ENCODE results near the gene SMC1B. TPM values are rescaled to one million over a fixed set of nuclear protein-coding genes. Genes with fewer than 3 reads are reported as not detected.

Gene SMC1B
- polyA plus RNA-seq, 1 donor = 0.11 TPM

DNA sequence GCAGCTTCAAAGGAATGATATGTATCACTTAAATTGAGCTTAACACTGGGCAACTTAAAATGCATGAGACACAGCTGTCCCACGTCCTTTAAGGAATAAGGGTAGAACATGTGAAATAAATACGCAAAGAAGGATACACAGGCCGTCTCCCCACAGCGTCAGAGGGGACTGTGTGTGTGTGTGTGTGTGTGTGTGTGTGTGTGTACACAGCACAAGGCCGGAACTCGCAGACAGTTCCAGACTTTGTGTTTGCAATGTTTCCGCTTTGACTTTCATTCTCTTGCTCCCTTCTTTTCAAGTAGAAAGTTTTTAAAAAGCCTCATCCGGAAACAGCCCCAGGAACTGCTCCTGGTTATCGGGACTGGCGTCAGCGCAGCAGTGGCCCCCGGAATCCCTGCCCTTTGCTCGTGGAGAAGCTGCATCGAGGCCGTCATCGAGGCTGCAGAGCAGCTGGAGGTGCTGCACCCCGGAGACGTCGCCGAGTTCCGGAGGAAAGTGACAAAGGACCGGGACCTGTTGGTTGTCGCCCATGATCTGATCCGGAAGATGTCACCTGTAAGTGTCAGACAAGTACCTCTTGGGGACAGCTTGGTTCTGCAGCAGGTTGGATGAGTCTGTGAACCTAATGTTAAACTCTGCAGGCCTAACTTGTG, 90.4 kb downstream of the SMC1B start:
- DNase-seq (ENCODE audit: low read depth) = no peak

DNA sequence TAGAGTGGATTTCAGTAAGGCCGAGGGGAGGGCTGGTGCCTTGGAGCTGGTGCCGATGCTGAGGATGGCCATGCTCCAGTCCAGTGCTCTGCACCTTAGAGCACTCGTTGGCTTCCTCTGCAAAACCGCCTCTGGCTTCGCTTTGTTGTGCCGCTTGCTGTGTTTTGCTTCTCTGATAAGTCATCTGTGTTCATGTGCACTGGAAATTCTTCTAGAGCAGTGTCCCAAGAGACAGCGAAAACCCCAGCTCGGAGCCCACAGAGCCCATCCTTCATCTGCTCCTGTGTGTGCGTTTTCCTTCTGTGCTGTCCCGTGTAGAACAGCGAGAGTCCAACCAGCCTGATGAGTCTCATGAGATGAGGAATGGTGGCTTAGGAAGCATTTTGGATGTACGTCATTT, 91.6 kb downstream of the SMC1B start:
- no peak for DNase-seq (ENCODE audit: low read depth)

DNA sequence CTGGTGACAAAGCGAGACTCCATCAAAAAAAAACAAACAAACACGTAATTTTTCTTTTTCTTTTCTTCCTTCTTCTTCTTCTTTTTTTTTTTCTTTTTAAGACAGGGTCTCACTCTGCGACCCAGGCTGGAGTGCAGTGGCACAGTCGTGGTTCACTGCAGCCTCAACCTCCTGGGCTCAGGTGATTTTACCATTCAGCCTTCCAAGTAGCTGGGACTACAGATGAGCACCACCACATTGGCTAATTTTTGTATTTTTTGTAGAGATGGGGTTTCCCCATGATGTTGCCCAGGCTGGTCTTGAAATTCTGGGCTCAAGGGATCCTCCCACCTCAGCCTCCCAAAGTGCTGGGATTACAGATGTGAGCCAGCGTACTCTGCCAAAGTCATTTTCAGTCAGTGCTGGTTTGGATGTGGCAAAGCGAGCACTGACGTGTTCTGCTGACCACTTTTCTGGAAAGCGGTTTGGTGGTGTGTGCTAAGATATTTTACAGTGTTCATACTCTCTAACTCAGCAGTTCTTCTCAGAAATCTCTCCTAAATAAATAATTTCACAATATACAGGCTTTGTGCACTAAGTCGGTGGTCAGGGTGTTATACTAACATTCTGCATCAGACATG, 92.9 kb downstream of the SMC1B start:
- DNase-seq (ENCODE audit: low read depth) = no peak

DNA sequence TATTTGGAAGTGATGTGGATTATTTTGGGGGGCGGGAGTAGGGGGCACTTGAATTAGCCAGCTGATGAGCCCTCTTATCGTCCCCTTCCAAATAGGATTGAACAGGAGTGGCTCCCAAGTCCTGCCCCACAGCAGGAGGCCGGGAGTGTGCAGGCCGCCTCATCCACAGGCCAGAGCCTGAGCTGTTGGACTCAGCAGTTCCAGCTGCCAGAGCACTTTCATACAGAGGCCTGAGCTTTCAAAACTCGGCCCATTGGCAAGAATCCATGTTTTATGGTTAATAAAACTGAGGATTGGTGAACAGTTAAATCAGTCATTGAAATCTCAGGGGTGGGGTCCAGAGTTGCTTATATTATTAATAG, 94.1 kb downstream of the SMC1B start:
- DNase-seq (ENCODE audit: low read depth) = no peak

DNA sequence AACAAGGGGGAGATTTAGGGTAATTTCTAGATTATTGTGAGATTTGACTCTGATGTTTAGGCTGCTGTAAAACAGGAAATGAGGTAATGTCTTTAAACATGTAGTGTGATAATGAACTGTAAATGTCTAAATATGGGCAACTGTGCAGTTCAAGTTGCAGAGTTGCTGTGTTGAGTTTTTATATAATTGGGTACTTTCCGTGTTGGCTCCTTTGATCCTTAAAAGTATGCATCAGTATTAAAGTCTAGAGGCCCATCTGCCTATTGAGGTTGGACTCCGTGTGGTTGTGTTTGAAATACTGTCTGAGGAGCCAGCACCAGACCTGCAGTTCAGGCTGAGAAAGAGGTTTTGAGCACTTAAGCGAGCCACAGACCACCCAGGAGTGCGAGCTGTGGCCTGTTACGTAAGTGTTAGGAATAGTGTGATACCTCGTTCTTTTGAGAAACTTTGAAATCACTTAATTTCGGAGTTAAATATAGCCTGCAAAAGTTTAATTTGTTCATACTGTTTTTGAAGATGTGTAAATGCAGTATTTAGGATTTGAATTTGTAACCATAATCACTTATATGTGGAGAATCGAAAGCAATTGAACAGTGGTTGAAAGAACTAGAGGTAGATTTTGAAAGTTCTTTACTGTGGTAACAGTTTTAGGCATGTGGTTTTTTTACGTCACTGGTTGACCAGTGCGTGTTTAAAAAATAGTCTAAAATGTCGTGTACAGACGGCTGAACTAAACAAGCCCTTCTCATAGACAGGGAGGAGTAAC, 94.7 kb downstream of the SMC1B start:
- DNase-seq (ENCODE audit: low read depth) = no peak

DNA sequence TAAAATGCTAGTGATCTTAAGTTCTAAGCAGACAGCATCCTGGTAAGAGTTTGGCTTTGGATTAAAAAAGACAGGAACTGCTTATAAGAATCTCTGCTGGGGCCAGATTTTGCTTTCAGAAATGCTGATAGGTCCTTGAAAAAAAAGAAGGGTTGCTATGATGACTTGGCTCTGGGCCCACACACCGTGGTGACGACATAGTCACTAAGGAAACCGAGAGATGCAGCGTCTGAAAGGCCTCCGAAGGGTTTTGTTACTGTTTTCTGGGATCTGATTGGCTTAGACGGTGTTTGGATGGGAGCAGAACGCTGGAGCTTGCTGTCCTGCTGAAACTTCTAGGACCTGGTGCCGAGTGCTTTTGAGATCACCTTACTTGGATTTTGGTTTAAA, 95.2 kb downstream of the SMC1B start:
- DNase-seq (ENCODE audit: low read depth) = peak; percentile 58

DNA sequence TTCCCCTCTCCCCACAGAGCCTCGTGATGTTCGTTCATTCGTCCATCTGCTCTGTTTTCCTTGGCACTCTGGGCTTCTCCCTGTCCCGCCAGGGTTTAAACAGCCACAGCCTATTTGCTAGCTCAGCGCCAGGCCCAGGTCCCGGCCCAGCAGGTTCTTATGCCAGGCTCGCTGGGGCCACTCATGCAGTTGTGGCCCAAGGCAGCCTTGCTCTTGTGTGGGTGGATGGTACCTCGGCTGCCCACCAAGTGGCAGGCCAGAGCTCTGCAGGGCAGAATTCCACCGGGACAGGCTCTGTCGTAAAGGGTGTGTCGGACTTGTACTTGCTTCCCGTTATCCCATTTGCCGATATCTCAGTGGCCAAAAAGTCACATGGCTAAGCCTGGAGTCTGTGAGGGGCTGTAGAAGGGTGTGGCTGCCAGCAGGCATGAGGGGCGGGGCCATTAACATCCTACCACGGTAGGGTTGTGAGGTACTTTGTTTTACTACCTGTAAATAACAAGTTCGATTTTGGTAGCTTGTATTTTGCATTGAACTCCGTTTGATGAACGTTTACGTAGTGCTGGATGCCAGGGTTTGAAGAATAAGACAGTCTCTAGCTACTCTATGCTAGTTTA, 95.7 kb downstream of the SMC1B start:
- no peak for DNase-seq (ENCODE audit: low read depth)

DNA sequence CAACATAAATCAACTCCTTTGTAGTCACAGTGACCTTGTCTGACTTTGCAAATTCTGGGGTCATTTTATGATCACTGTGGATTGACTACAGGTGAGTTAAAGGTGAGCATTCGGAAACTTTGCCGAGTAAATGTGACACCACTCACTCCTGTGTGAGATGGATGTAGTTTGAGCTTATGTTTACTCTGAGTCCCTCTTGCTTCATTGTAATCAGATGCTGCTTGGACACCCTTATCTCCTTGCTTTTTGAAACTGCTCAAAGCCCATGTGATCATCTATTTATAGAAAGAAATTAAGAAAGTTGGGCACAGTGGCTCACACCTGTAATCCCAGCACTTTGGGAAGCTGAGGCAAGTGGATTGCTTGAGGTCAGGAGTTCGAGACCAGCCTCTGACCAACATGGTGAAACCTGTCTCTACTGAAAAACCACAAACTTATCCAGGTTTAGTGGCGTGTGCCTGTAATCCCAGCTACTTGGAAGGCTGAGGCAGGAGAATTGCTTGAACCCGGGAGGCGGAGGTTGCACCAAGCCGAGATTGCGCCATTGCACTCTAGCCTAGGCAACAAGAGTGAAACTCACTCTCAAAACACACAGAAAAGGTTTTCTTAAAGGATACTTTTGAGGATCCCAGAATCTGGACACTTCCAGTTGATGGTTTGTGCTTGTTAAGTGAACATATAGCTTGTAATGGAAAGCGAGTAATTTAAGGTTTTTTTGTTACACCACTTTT, 96.4 kb downstream of the SMC1B start:
- no peak for DNase-seq (ENCODE audit: low read depth)

DNA sequence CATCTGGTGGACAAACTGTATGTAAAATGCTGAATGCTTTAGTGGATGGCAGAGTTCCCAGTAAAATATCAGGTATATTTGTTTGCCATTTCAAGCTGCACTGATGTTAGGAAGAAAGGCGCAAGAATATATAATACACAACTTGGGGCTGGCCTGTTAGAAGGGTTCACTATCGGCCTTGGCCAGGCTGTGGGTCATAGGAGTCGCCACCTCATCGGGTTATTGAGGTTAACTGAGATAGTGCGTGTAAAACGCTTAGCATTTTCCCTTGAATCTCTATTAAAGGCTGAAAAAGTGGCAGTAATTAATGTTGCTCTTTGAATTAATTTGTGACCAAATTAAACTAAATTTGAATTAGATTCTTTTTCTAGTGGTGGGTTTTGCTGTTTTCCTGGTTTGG, 98.6 kb downstream of the SMC1B start:
- DNase-seq (ENCODE audit: low read depth) = no peak

DNA sequence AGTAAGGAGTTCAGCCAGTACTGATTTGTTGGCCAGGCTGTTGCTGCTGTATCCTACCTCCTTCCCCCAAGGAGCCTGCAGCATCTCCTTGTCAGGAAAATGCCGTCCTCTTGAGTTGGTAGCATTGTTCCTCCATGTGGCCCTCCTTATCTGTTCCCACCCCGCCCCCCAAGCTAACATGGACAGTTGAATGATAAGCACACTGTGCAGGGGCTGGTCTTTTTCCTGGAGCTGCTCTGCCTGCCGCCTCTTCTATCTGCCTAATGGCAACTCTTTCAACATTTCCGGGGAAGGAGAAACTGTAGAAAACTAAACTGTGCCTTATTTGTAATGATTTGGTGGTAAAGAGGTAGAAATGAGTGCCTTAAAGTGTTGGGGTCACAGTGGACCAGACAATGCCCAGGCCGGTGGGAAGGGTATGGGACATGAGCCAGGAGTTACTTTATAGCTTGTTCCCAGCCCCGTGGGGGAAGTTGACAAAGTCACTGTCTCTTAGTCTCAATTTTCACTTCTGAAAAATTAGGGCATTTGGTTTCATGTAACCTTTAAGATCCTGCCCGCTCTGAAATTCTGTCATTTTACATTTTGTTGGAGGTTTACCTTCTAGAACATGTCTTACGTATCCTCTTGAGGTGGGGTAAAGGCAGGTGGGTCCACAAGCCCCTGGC, 99.2 kb downstream of the SMC1B start:
- DNase-seq (ENCODE audit: low read depth) = no peak

DNA sequence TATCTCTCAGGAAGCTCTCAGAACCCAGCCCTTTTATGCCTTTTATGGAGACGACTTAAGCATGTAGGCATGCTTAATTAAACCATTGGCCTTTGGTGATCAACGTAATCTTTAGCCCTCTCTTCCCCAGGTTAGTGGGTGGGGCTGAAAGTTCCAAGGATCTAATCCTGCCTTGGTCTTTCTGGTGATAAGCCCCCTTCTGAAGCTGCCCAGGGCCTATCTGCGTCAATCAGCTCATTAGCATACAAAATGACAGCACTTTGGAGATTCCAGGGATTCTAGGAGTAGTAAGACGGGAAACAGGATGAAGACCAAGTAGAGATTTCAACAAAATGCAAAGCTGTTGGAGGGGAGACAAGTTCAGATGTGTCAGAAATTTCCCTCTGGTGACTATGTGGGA, 100.5 kb downstream of the SMC1B start:
- DNase-seq (ENCODE audit: low read depth) = no peak

DNA sequence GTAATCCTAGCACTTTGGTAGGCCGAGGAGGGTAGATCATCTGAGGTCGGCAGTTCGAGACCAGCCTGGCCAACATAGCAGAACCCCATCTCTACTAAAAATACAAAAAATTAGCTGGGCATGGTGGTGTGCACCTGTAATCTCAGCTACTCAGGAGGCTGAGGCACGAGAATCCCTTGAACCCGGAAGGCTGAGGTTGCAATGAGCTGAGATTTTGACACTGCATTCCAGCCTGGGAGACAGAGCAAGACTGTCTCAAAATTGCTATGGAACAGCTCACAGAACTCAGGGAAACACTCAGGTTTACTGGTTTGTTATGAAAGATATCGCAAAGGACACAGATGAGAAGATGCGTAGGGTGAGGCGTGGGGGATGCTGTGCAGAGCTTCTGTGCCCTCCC, 101.0 kb downstream of the SMC1B start:
- DNase-seq (ENCODE audit: low read depth) = no peak

DNA sequence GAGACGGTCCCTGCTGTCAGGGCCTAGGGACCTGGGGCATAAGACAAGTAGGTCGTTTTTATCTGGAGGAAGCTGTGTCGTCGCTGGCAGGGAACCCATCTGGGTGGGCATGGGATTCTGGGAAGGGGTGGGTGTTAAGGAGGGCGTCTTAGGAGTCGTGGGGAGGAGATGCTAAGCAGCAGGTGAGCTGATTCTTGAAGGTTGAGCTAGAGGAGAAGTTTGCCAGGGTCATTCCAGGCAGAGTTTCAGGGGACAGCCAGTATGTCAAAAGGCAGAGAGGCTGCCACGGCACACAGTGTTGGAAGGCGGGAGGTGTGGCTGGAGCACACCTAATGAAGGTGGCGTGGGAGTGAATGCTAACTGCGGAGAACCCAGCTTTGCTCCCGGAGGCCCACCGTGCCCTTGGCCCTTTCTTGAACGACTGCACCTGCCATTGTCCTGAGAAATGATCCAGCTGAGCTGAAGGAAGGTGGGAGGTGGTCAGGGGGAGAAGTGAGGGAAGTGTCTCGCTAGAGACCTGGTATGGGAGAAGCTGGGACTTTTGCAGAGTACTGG, 102.3 kb downstream of the SMC1B start:
- DNase-seq (ENCODE audit: low read depth) = no peak

DNA sequence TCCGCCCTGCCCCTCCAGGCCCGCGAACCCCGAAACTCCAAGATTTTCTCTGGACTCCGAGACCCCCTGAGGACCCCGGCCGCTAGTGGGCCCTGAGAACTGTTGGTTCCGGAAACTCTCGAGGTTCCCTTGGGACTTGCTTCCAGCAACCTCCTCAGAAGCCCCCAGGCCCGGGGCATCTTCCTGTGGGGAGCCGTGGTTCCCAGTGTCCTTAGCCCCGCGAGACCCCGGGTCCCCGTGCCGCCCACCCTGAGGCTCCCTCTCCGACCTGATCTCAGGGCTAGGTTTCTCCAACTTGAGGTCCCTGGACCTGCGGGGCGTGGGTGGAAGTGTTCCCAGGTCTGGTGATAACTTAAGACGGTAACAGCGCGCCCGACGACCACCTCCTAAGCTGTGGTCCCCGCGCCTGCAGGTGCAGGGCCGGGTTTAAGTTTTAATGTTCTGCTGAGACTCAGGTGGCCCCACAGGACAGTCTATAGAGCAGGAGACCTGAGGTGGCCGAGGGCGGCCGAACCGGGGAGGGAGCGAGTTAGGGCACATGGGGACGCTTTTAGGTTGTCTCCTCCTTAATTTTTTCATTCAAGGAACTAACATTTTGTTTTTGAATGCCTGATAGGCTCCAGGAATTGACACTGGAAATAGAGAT, 102.9 kb downstream of the SMC1B start:
- DNase-seq (ENCODE audit: low read depth) = no peak

DNA sequence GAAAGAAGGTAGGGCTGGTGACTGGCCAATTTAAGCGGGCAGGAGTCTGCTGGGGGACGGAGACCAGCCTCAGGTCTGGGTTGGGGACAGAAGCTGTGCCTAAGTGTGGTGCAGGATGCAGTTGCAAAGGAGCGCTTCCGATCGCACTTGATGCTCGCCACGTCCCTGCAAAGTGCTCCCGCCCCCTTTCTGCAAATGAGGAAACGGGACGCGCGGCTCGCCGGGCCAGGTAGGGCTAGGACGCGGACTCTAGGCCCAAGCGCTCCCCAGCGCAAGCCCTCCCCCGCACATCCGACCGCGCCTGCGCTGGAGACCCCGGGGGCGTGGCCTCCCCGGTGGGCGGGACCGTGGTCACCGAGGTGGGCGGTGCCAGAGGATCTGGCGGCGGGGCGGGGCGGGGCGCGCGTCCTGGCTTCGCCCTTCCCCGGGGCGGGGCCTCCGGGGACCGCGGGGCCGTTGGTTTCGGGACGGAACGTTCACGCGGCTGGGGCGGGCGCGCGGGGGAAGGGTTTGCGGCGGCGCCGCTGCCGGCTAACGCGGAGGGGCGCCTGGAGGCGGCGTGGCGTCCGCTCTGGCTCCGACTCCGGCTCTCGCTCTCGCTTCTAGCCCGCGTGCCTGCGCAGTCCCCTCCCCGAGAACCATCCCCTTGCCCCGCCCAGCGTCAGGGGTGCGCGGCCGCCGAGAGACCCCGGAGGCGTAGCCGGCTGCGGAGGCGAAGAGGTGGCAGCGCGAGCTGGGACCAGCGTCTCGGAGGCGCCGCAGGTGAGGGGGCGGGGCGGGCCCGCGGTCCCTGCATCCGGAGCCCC, 103.8 kb downstream of the SMC1B start, which contains the start of gene FAM118A:
Gene FAM118A, plus strand, starts transcription at position 513 of the 806 bp plus-strand sequence. CDS start 12,446 bp downstream, outside the sequence.
- DNase-seq (ENCODE audit: low read depth) = peak; percentile 56

DNA sequence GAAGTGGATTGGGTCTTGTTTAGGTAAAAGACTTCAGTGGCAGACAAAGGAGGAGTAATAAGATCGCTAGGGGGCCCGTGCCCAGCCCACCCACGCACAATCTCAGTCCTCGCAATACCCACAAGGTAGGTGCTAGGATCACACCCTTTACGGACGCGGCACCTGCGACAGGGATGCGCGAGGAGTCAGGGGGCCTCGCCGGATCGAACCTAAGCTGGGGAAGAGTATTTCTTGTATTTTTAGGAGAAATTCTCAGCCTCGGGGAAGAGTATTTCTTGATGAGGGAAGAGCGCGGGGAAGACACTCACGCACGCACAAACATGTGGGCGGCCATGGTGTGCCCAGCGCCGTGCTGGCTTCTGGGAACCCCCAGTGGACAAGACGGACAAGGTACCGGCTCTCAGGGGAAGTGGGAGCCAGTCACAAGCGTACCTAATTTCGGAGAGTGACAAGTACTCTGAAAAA, 104.4 kb downstream of the SMC1B start:
- no peak for DNase-seq (ENCODE audit: low read depth)

DNA sequence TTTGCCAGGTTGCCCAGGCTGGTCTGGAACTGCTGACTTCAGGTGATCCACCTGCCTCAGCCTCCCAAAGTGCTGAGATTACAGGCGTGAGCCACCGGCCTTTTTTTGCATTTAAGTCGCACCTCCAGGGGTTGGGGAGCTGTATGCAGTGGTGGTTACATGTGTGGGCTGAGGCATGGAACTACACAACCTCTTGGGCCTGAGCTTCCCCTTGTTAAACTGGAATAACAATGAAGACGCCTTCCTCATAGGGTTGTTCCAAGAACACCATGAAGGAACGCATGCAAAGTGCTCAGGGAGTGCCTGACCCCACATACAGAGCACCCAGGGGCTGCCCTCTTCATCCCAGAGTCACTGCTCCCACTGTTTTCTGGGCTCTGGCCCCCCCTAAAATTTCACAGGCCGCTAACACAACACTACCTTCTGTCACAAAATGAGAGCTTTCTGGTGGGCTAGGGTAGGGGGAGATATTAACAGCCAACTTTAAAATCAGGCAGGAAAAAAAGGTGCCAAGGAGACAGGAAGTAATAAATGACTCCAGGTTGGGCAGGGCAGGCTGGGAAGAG, 104.9 kb downstream of the SMC1B start:
- DNase-seq (ENCODE audit: low read depth) = no peak

DNA sequence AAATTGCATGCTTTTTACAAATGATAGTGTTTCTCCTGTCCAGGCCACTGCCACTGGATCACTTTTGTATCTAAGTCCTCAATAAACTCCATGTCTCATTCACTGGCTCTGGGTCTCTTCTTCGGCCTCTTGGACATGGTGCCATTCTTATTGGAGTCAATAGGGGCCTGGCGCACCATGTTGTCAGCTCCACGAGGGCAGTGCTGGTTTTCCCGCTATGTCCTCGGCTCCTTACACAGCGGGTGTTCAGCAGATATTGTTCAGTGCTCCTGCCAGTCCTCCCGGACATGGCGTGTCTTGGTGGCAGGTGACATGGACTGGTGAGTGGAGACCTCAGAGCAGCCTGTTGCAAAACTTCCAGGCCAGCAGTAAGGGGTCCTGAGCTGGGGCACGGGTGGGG, 107.3 kb downstream of the SMC1B start:
- DNase-seq (ENCODE audit: low read depth) = no peak

DNA sequence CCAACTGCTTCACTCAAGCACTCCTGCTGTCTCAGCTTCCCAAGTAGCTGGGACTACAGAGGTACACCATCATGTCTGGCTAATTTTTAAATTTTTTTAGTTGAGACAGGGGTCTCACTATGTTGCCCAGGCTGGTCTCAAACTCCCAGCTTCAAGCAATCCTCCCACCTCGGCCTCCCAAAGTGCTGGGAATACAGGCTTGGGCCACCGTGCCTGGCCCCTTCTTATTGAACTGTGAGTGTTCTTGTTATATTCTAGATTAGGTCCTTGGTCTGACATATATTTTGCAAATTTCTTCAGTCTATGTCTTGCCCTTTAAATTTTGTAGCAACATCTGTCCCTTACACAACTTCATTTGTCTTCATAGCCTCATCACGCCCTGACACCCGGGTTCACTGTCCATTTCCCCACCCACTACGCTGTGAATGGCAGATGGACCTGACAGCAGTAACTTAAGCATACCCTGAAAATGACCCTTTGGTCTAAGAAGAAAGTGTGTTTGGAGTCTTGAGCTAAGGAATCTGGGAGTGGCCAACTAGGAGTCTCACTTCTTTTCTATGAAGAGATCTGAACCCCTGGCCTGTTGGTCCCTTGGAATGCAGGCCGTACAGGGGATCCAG, 107.8 kb downstream of the SMC1B start:
- no peak for DNase-seq (ENCODE audit: low read depth)

Measured in forelimb muscle (tissue), 1 donor.